Urinary bladder (tissue), 4 donors: ENCODE measurements around the gene AUNIP. TPM values are rescaled to one million over a fixed set of nuclear protein-coding genes. Genes with fewer than 3 reads are reported as not detected.

Experiments
- DNase-seq: peaks from one replicate; pipeline ENCODE4 v3.0.0-alpha.2; 2015; ENCODE audit errors: extremely low spot score
- H3K27ac ChIP-seq: one replicate; pipeline ENCODE4 v1.5.1; 2013; ENCODE audit warnings: low read depth, mild to moderate bottlenecking, moderate library complexity
- H3K36me3 ChIP-seq: one replicate; pipeline ENCODE4 v1.6.1; 2013; ENCODE audit warnings: mild to moderate bottlenecking, moderate library complexity; ENCODE audit not compliant: insufficient read depth
- H3K4me1 ChIP-seq: one replicate; pipeline ENCODE4 v1.6.1; 2013; ENCODE audit warnings: mild to moderate bottlenecking, moderate library complexity; ENCODE audit not compliant: insufficient read depth
- H3K4me3 ChIP-seq: one replicate; pipeline ENCODE4 v1.5.1; 2013; ENCODE audit warnings: low read depth, low read length
- WGBS: extraction: QIAGEN DNeasy Blood & Tissue Kit; methylation state at CpG from one replicate; pipeline ENCODE4 v1.1.7; 2013; 5-methylcytosine and 5-hydroxymethylcytosine counted together
- polyA plus RNA-seq: library from polyadenylated mRNA; stranded (reverse); fragments of 200-250 nt; gene quantifications from one replicate; pipeline ENCODE4 v1.2.3, GENCODE V29; 2013
- total RNA-seq: library from RNA; depleted of rRNA; stranded (reverse); fragments of >200 nt; gene quantifications from one replicate; pipeline ENCODE4 v1.2.3, GENCODE V29; 2014
- donor health status: healthy with polysubstance abuse.
- donor health status: healthy.

The AUNIP gene
- total and polyA plus RNA-seq, 2 donors, result 0.11 to 1.4 TPM

GRCh38 chr1:25866288-25866687 lies 7.0 kb upstream of the AUNIP start:
- DNase-seq, result no peak
- Histone ChIP-seq H3K36me3 (no peaks in the 10 kb centered on the region), H3K4me3 (no peak overlapping the region), H3K27ac (no peak overlapping the region), H3K4me1 (no peaks in the 10 kb centered on the region)
- 76% methylated on average over 1 of the region's 1 CpG for WGBS

GRCh38 chr1:25864434-25864833 lies 5.2 kb upstream of the AUNIP start:
- DNase-seq, result no peak
- Histone ChIP-seq H3K4me3 (no peak overlapping the region), H3K36me3 (no peaks in the 10 kb centered on the region), H3K4me1 (no peaks in the 10 kb centered on the region), H3K27ac (no peak overlapping the region)
- WGBS, result 87% methylated on average over 3 of the region's 3 CpGs

GRCh38 chr1:25863486-25864262 lies 4.4 kb upstream of the AUNIP start:
- H3K4me1 ChIP-seq, result no peaks in the 10 kb centered on the region
- WGBS, result 90% methylated on average over 25 of the region's 25 CpGs
- no peak overlapping the region for H3K4me3 ChIP-seq
- H3K36me3 ChIP-seq, result no peaks in the 10 kb centered on the region
- H3K27ac ChIP-seq, result no peak overlapping the region
- DNase-seq, result no peak

GRCh38 chr1:25862785-25863485 lies 3.7 kb upstream of the AUNIP start:
- WGBS, result 92% methylated on average over 20 of the region's 20 CpGs
- no peaks in the 10 kb centered on the region for H3K36me3 ChIP-seq
- H3K4me3 ChIP-seq, result no peak overlapping the region
- H3K4me1 ChIP-seq, result no peaks in the 10 kb centered on the region
- no peak for DNase-seq
- no peak overlapping the region for H3K27ac ChIP-seq

GRCh38 chr1:25861316-25862286 lies 2.3 kb upstream of the AUNIP start:
- DNase-seq, result no peak
- no peak overlapping the region for H3K4me3 ChIP-seq

GRCh38 chr1:25858494-25858893 lies 763 bp downstream of the AUNIP start:
- no peak for DNase-seq
- Histone ChIP-seq H3K36me3 (no peaks in the 10 kb centered on the region), H3K4me1 (no peaks in the 10 kb centered on the region), H3K4me3 (no peak overlapping the region), H3K27ac (no peak overlapping the region)
- 48% methylated on average over 7 of the region's 7 CpGs for WGBS

More at GRCh38 chr1:25861316-25862286, 2.3 kb upstream of the AUNIP start:
- H3K36me3 ChIP-seq, result no peaks in the 10 kb centered on the region
- H3K27ac ChIP-seq, result no peak overlapping the region
- 78% methylated on average over 16 of the region's 16 CpGs for WGBS
- H3K4me1 ChIP-seq, result no peaks in the 10 kb centered on the region

GRCh38 chr1:25856856-25857255 lies 2.4 kb downstream of the AUNIP start:
- 93% methylated on average over 11 of the region's 11 CpGs for WGBS
- no peak for DNase-seq
- no peak overlapping the region for H3K27ac ChIP-seq
- H3K36me3 ChIP-seq, result no peaks in the 10 kb centered on the region
- no peak overlapping the region for H3K4me3 ChIP-seq
- no peaks in the 10 kb centered on the region for H3K4me1 ChIP-seq

GRCh38 chr1:25854554-25854953 lies 4.7 kb downstream of the AUNIP start:
- Histone ChIP-seq H3K4me1 (no peaks in the 10 kb centered on the region), H3K27ac (no peak overlapping the region), H3K4me3 (no peak overlapping the region), H3K36me3 (no peaks in the 10 kb centered on the region)
- WGBS, result 92% methylated on average over 2 of the region's 2 CpGs
- DNase-seq, result no peak

GRCh38 chr1:25848531-25848930 lies 10.7 kb downstream of the AUNIP start:
- Histone ChIP-seq H3K36me3 (no peaks in the 10 kb centered on the region), H3K4me1 (no peaks in the 10 kb centered on the region), H3K4me3 (no peak overlapping the region), H3K27ac (no peak overlapping the region)
- 47% methylated on average over 1 of the region's 1 CpG for WGBS
- no peak for DNase-seq

GRCh38 chr1:25847929-25848328 lies 11.3 kb downstream of the AUNIP start:
- Histone ChIP-seq H3K36me3 (no peaks in the 10 kb centered on the region), H3K27ac (no peak overlapping the region), H3K4me3 (no peak overlapping the region), H3K4me1 (no peaks in the 10 kb centered on the region)
- WGBS, result 72% methylated on average over 4 of the region's 4 CpGs
- DNase-seq, result no peak

GRCh38 chr1:25845664-25846063 lies 13.6 kb downstream of the AUNIP start:
- DNase-seq, result no peak
- Histone ChIP-seq H3K36me3 (no peaks in the 10 kb centered on the region), H3K27ac (no peak overlapping the region), H3K4me1 (no peaks in the 10 kb centered on the region), H3K4me3 (no peak overlapping the region)
- WGBS, result 76% methylated on average over 5 of the region's 5 CpGs

GRCh38 chr1:25844536-25845337 lies 14.5 kb downstream of the AUNIP start:
- Histone ChIP-seq H3K4me3 (no peak overlapping the region), H3K36me3 (no peaks in the 10 kb centered on the region), H3K4me1 (no peaks in the 10 kb centered on the region), H3K27ac (no peak overlapping the region)
- 90% methylated on average over 3 of the region's 3 CpGs for WGBS
- DNase-seq, result no peak

- Histone ChIP-seq H3K27ac (no peak overlapping the region), H3K36me3 (no peaks in the 10 kb centered on the region), H3K4me1 (no peaks in the 10 kb centered on the region), H3K4me3 (no peak overlapping the region)
- DNase-seq, result no peak
- 84% methylated on average over 3 of the region's 3 CpGs for WGBS
These were observed 15.8 kb downstream of the AUNIP start for GRCh38 chr1:25843483-25843882.
